Measurements from ENCODE around the gene IL15. TPM values are rescaled to one million over a fixed set of nuclear protein-coding genes. Genes with fewer than 3 reads are reported as not detected.

IL15 gene
- total and polyA plus RNA-seq, 2 of the 8 experiments (the other 6 are each of a cell fraction or from before 2014, with no cell fraction given) = 0.30 to 0.61 TPM

- no peak for TF ChIP-seq CHD7 (IDR thresholded peaks at IDR 0.05; ENCODE audit: insufficient replicate concordance, low read length)
- TF ChIP-seq CTBP2 (IDR thresholded peaks at IDR 0.05; ENCODE audit: borderline replicate concordance, insufficient read depth, insufficient read length, low read length) = no peak
- TF ChIP-seq MAFK (IDR thresholded peaks at IDR 0.05; ENCODE audit: low read depth, low read length) = no peak
- no peak for TF ChIP-seq CHD2 (IDR thresholded peaks at IDR 0.05; ENCODE audit: low read length)
- TF ChIP-seq RBBP5 (IDR thresholded peaks at IDR 0.05; ENCODE audit: borderline replicate concordance, low read depth, low read length) = no peak
- no peak for TF ChIP-seq GTF2F1 (IDR thresholded peaks at IDR 0.05; ENCODE audit: borderline replicate concordance, low read depth, low read length)
These were observed 88.3 kb downstream of the IL15 start (continued) for GRCh38 chr4:141724646-141725045.

Measured in H1 (cell line).